Mammary epithelial cell (primary cell): ENCODE data around the gene MLIP.

ENCODE experiments used
- EZH2 ChIP-seq: IDR thresholded peaks from 2 replicates; pipeline ENCODE4 v1.6.1; 2012; ENCODE audit warnings: low read length, inconsistent platforms, borderline replicate concordance
- TF ChIP-seq, protein P1 (sequence below), 2 donors: IDR thresholded peaks in 1 of 2; conservative IDR thresholded peaks in 1 of 2; 2 replicates each; pipeline ENCODE4 v1.5.1; 2011 to 2012; ENCODE audit warnings: inconsistent platforms in 2 of 2, low read length in 2 of 2, mild to moderate bottlenecking in 2 of 2, control low read depth in 1 of 2, low read depth in 1 of 2; ENCODE audit not compliant: insufficient read depth in 1 of 2; ENCODE audit errors: extremely low read depth in 1 of 2

DNA sequence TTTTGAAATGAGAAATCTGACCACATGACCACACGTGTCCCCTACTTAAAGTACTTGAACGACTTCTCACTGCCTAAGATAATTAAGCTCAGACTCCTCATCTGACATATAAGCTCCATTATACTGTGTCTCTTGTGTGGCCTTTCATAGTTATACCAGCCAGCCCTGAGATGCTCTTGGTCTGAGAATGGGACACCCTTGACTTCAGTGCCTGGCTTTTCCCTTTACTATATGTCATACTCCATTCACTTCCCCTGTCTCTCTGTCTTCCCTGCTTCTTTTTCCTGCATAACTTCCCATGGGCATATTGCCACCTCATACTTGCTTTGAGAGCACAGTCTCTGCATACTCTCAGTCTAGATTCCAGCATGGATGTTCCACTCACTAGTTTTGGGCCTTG lies 143.6 kb downstream of the MLIP start:
- TF ChIP-seq, protein P1, sequence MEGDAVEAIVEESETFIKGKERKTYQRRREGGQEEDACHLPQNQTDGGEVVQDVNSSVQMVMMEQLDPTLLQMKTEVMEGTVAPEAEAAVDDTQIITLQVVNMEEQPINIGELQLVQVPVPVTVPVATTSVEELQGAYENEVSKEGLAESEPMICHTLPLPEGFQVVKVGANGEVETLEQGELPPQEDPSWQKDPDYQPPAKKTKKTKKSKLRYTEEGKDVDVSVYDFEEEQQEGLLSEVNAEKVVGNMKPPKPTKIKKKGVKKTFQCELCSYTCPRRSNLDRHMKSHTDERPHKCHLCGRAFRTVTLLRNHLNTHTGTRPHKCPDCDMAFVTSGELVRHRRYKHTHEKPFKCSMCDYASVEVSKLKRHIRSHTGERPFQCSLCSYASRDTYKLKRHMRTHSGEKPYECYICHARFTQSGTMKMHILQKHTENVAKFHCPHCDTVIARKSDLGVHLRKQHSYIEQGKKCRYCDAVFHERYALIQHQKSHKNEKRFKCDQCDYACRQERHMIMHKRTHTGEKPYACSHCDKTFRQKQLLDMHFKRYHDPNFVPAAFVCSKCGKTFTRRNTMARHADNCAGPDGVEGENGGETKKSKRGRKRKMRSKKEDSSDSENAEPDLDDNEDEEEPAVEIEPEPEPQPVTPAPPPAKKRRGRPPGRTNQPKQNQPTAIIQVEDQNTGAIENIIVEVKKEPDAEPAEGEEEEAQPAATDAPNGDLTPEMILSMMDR (conservative IDR thresholded peaks at IDR 0.05 in 1 of 2, IDR thresholded peaks at IDR 0.05 in 1 of 2; ENCODE audit: extremely low read depth in 1 of 2, insufficient read depth in 1 of 2, low read depth in 1 of 2, low read length in 2 of 2) = no peak
- no peak for TF ChIP-seq EZH2
